ENCODE measurements around the gene OPCML. TPM values are rescaled to one million over a fixed set of nuclear protein-coding genes. Genes with fewer than 3 reads are reported as not detected.

OPCML gene
- total and polyA plus RNA-seq, 2 donors (not counting 1 experiment from before 2014, with no cell fraction given) = 0.99 to 2.8 TPM

- Histone ChIP-seq H4K20me1 (ENCODE audit: control insufficient read depth, extremely low read depth, insufficient read depth, low read length) (no peaks in the 10 kb centered on the region), H2AFZ (ENCODE audit: low read length) (no peak overlapping the region), H3K4me2 (ENCODE audit: extremely low read depth, insufficient read depth, low read length) (no peak overlapping the region), H3K27ac (ENCODE audit: insufficient read depth, low read length) (no peak overlapping the region), H3K27me3 (ENCODE audit: control insufficient read depth, insufficient read depth, low read length) (no peaks in the 10 kb centered on the region), H3K36me3 (ENCODE audit: control insufficient read depth, insufficient read depth, low read length) (no peaks in the 10 kb centered on the region), H3K79me2 (ENCODE audit: control insufficient read depth, insufficient read depth, low read length) (no peaks in the 10 kb centered on the region), H3K4me1 (ENCODE audit: control insufficient read depth, extremely low read depth, insufficient read depth, low read length) (no peaks in the 10 kb centered on the region), H3K4me3 (replicated peaks in 1 of 4; ENCODE audit: control extremely low read depth in 1 of 4, insufficient read depth in 1 of 4, low read depth in 3 of 4, low read length in 4 of 4) (no peak overlapping the region), H3K9me3 (ENCODE audit: control insufficient read depth, insufficient read depth, low read depth, low read length) (no peaks in the 10 kb centered on the region), H3K9ac (ENCODE audit: insufficient read depth, low read length) (no peak overlapping the region)
- DNase-seq (ENCODE audit: low read depth in 2 of 2) = no peak
- TF ChIP-seq CTCF (conservative IDR thresholded peaks at IDR 0.05 in 1 of 2, IDR thresholded peaks at IDR 0.05 in 1 of 2; ENCODE audit: low read depth in 1 of 2, low read length in 2 of 2) = no peak
- no peak for TF ChIP-seq EZH2 (IDR thresholded peaks at IDR 0.05; ENCODE audit: low read length, missing control alignments)
These were observed 459.3 kb downstream of the OPCML start for GRCh38 chr11:133072858-133073582.

- no peak overlapping the region for H3K27ac ChIP-seq (ENCODE audit: insufficient read depth, low read length)
- H3K4me3 ChIP-seq (replicated peaks in 1 of 4; ENCODE audit: control extremely low read depth in 1 of 4, insufficient read depth in 1 of 4, low read depth in 3 of 4, low read length in 4 of 4) = no peak overlapping the region
These were observed 459.9 kb downstream of the OPCML start for GRCh38 chr11:133072378-133072777.

GRCh38 chr11:133070791-133071190 is 461.5 kb downstream of the OPCML start:
- Histone ChIP-seq H3K36me3 (ENCODE audit: control insufficient read depth, insufficient read depth, low read length) (no peaks in the 10 kb centered on the region), H3K4me1 (ENCODE audit: control insufficient read depth, extremely low read depth, insufficient read depth, low read length) (no peaks in the 10 kb centered on the region), H3K79me2 (ENCODE audit: control insufficient read depth, insufficient read depth, low read length) (no peaks in the 10 kb centered on the region), H4K20me1 (ENCODE audit: control insufficient read depth, extremely low read depth, insufficient read depth, low read length) (no peaks in the 10 kb centered on the region), H3K4me2 (ENCODE audit: extremely low read depth, insufficient read depth, low read length) (no peak overlapping the region), H3K9ac (ENCODE audit: insufficient read depth, low read length) (no peak overlapping the region), H3K27me3 (ENCODE audit: control insufficient read depth, insufficient read depth, low read length) (no peaks in the 10 kb centered on the region), H3K27ac (ENCODE audit: insufficient read depth, low read length) (no peak overlapping the region), H3K4me3 (replicated peaks in 1 of 4; ENCODE audit: control extremely low read depth in 1 of 4, insufficient read depth in 1 of 4, low read depth in 3 of 4, low read length in 4 of 4) (no peak overlapping the region), H2AFZ (ENCODE audit: low read length) (no peak overlapping the region), H3K9me3 (ENCODE audit: control insufficient read depth, insufficient read depth, low read depth, low read length) (no peaks in the 10 kb centered on the region)
- TF ChIP-seq EZH2 (IDR thresholded peaks at IDR 0.05; ENCODE audit: low read length, missing control alignments) = no peak
- TF ChIP-seq CTCF (conservative IDR thresholded peaks at IDR 0.05 in 1 of 2, IDR thresholded peaks at IDR 0.05 in 1 of 2; ENCODE audit: low read depth in 1 of 2, low read length in 2 of 2) = no peak
- no peak for DNase-seq (ENCODE audit: low read depth in 2 of 2)

More at GRCh38 chr11:133072378-133072777, 459.9 kb downstream of the OPCML start:
- Histone ChIP-seq H3K36me3 (ENCODE audit: control insufficient read depth, insufficient read depth, low read length) (no peaks in the 10 kb centered on the region), H3K9me3 (ENCODE audit: control insufficient read depth, insufficient read depth, low read depth, low read length) (no peaks in the 10 kb centered on the region), H3K9ac (ENCODE audit: insufficient read depth, low read length) (no peak overlapping the region), H3K4me2 (ENCODE audit: extremely low read depth, insufficient read depth, low read length) (no peak overlapping the region), H2AFZ (ENCODE audit: low read length) (no peak overlapping the region), H3K79me2 (ENCODE audit: control insufficient read depth, insufficient read depth, low read length) (no peaks in the 10 kb centered on the region), H3K4me1 (ENCODE audit: control insufficient read depth, extremely low read depth, insufficient read depth, low read length) (no peaks in the 10 kb centered on the region), H4K20me1 (ENCODE audit: control insufficient read depth, extremely low read depth, insufficient read depth, low read length) (no peaks in the 10 kb centered on the region), H3K27me3 (ENCODE audit: control insufficient read depth, insufficient read depth, low read length) (no peaks in the 10 kb centered on the region)
- DNase-seq (ENCODE audit: low read depth in 2 of 2) = peak in 1 of 2 donors; percentile 32
- no peak for TF ChIP-seq EZH2 (IDR thresholded peaks at IDR 0.05; ENCODE audit: low read length, missing control alignments)
- no peak for TF ChIP-seq CTCF (conservative IDR thresholded peaks at IDR 0.05 in 1 of 2, IDR thresholded peaks at IDR 0.05 in 1 of 2; ENCODE audit: low read depth in 1 of 2, low read length in 2 of 2)
